PC-9 (cell line): ENCODE measurements around the gene IGF2. TPM values are rescaled to one million over a fixed set of nuclear protein-coding genes. Genes with fewer than 3 reads are reported as not detected.

Experiments used
- BruUV-seq: library from RNA; stranded (reverse); fragments of 400-500 nt; replicated peaks from 2 replicates; lab custom pipeline; 2021; lab: Mats Ljungman, UMichigan
- CTCF ChIA-PET: fragments of 300-600 bp; sonication (Branson Sonifier 250); formaldehyde crosslinking; loops from one replicate; lab custom pipeline; 2022; ENCODE audit warnings: antibody characterized with exemption; lab: Charles Lee
- POLR2A ChIA-PET: fragments of 300-600 bp; sonication (Branson Sonifier 250); formaldehyde crosslinking; loops from one replicate; lab custom pipeline; 2022; ENCODE audit warnings: antibody characterized with exemption; ENCODE audit not compliant: unreplicated experiment; lab: Charles Lee
- DNase-seq, 2 experiments: peaks; one replicate each; pipeline versions ENCODE4 v3.0.0 to v3.0.0-alpha.2; 2015 to 2022; ENCODE audit warnings: mixed read lengths in 1 of 2
- H2AFZ ChIP-seq: fragments of 200-600 bp; sonication (generic); 2 replicates; pipeline ENCODE4 v1.8.1; 2017; ENCODE audit warnings: antibody characterized with exemption
- H3F3A ChIP-seq: fragments of 200-600 bp; sonication (generic); 2 replicates; pipeline ENCODE4 v1.8.1; 2017; ENCODE audit warnings: antibody characterized with exemption, mild to moderate bottlenecking, low read depth; ENCODE audit not compliant: insufficient read depth
- H3K27ac ChIP-seq: fragments of 200-600 bp; sonication (generic); 2 replicates; pipeline ENCODE4 v1.6.1; 2016; ENCODE audit warnings: mixed run types
- H3K27me3 ChIP-seq: fragments of 200-600 bp; sonication (generic); 2 replicates; pipeline ENCODE4 v1.6.1; 2016; ENCODE audit warnings: low read depth, mixed run types; ENCODE audit not compliant: insufficient read depth
- H3K36me3 ChIP-seq: fragments of 200-600 bp; sonication (generic); 2 replicates; pipeline ENCODE4 v1.6.1; 2016; ENCODE audit warnings: low read depth, mixed run types
- H3K4me1 ChIP-seq: fragments of 200-600 bp; sonication (generic); replicated peaks from 2 replicates; pipeline ENCODE4 v1.6.1; 2016; ENCODE audit warnings: mixed run types; ENCODE audit not compliant: insufficient read depth
- H3K4me2 ChIP-seq: fragments of 200-600 bp; sonication (generic); 2 replicates; pipeline ENCODE4 v1.6.1; 2017; ENCODE audit warnings: mixed run types
- H3K4me3 ChIP-seq: fragments of 200-600 bp; sonication (generic); 2 replicates; pipeline ENCODE4 v1.6.1; 2016; ENCODE audit warnings: mixed run types
- H3K79me2 ChIP-seq: fragments of 200-600 bp; sonication (generic); 2 replicates; pipeline ENCODE4 v1.6.1; 2017; ENCODE audit warnings: low read depth, mixed run types
- H3K9me2 ChIP-seq: fragments of 200-600 bp; sonication (generic); 2 replicates; pipeline ENCODE4 v1.8.1; 2017; ENCODE audit warnings: mild to moderate bottlenecking; ENCODE audit not compliant: insufficient read depth
- H3K9me3 ChIP-seq: fragments of 200-600 bp; sonication (generic); 2 replicates; pipeline ENCODE4 v1.8.1; 2016; ENCODE audit warnings: low read depth; ENCODE audit not compliant: insufficient read depth
- H4K20me1 ChIP-seq: fragments of 200-600 bp; sonication (generic); 2 replicates; pipeline ENCODE4 v1.8.1; 2017; ENCODE audit not compliant: insufficient read depth
- EZH2 ChIP-seq: fragments of 200-600 bp; sonication (generic); IDR thresholded peaks from 2 replicates; pipeline ENCODE4 v1.8.0; 2017; ENCODE audit warnings: antibody characterized with exemption, low read depth
- intact Hi-C: fragments of 100-400 bp; cut with micrococcal nuclease; formaldehyde crosslinking; loops from one replicate; pipeline ENCODE4 v1.10.0; 2022; ENCODE audit not compliant: unreplicated experiment
- total RNA-seq: library from RNA; stranded (reverse); gene quantifications from 2 replicates; pipeline ENCODE4 v1.2.3, GENCODE V29; 2021
- TF ChIP-seq, protein P1 (sequence below): fragments of 200-600 bp; sonication (generic); conservative IDR thresholded peaks from 2 replicates; pipeline ENCODE4 v1.6.1; 2017; ENCODE audit warnings: mixed run types, antibody characterized with exemption, mild to moderate bottlenecking, moderate library complexity

Gene IGF2
- total RNA-seq, 1 experiment from 2014 or later: 0.24 TPM

- no TSS peak for BruUV-seq
- Histone ChIP-seq H3K9me2 (no peaks in the 10 kb centered on the region), H3F3A (peaks cover 16% of the 10 kb centered on the region), H3K79me2 (no peaks in the 10 kb centered on the region), H3K4me1 (peaks cover 13% of the 10 kb centered on the region), H4K20me1 (no peaks in the 10 kb centered on the region), H2AFZ (no peak overlapping the region), H3K4me2 (peak overlapping the region; percentile 40), H3K4me3 (no peak overlapping the region), H3K27ac (no peak overlapping the region), H3K27me3 (peaks cover 20% of the 10 kb centered on the region), H3K9me3 (no peaks in the 10 kb centered on the region), H3K36me3 (no peaks in the 10 kb centered on the region)
- CTCF ChIA-PET: no interaction called here
- DNase-seq: no peak
- intact Hi-C loops: no loop called here
- no peak for TF ChIP-seq EZH2
- TF ChIP-seq, protein P1, sequence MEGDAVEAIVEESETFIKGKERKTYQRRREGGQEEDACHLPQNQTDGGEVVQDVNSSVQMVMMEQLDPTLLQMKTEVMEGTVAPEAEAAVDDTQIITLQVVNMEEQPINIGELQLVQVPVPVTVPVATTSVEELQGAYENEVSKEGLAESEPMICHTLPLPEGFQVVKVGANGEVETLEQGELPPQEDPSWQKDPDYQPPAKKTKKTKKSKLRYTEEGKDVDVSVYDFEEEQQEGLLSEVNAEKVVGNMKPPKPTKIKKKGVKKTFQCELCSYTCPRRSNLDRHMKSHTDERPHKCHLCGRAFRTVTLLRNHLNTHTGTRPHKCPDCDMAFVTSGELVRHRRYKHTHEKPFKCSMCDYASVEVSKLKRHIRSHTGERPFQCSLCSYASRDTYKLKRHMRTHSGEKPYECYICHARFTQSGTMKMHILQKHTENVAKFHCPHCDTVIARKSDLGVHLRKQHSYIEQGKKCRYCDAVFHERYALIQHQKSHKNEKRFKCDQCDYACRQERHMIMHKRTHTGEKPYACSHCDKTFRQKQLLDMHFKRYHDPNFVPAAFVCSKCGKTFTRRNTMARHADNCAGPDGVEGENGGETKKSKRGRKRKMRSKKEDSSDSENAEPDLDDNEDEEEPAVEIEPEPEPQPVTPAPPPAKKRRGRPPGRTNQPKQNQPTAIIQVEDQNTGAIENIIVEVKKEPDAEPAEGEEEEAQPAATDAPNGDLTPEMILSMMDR: no peak
- POLR2A ChIA-PET: no interaction called here
Observed at GRCh38 chr11:2142300-2142759, 3.1 kb upstream of the IGF2 start.

DNA sequence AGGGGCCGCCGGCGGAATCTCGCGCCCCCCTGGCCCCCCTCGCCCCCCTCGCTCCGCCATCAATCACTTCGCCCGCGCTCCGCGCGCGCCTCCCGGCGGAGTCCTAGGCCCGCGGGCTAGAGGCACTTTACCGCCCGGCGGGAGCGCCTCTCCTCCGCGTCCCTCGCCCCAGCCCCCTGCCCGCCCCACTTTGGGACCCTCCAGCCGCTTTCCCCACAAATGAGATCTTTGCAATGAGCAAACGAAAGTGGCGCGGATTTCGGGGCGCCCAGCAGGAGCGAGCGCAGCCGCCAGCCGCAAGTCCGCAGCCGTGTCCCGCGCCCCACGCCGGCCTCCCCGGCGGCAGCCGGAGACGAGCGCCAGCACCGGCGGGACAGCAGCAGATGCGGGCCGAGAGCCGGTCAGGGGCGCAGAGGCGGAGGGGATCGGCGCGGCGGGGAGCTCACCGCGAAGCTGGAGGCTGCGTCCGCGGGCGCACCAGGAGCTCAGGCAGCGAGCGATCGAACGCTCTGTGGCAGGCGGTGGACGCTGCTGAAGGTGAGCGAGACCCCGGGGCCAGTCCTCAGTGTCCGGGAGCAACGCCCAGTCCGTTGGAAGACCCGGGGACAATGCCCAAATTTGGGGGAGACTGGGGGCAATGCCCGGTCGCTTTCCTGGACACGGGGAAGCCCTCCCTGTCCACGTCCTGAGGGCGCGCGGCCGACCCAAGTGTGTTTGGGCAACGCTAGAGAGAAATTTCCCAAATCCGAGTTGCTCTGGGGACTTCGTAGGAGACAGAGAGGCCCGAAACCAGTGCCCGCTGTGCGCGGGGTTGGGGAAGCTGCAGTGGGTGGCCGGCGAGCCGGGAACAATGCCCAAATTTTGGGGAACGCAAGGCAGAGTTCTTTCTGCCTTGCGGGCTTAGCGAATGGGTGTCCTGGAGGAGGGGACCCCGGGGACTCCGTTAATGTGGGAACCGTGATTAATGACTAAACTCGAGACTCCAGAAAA is 1.5 kb upstream of the IGF2 start:
- no TSS peak for BruUV-seq
- DNase-seq: no peak
- Histone ChIP-seq H3F3A (peaks cover 16% of the 10 kb centered on the region), H2AFZ (no peak overlapping the region), H3K4me1 (peaks cover 13% of the 10 kb centered on the region), H3K27me3 (peaks cover 15% of the 10 kb centered on the region), H4K20me1 (no peaks in the 10 kb centered on the region), H3K4me3 (no peak overlapping the region), H3K27ac (no peak overlapping the region), H3K79me2 (no peaks in the 10 kb centered on the region), H3K9me2 (no peaks in the 10 kb centered on the region), H3K4me2 (no peak overlapping the region), H3K36me3 (no peaks in the 10 kb centered on the region), H3K9me3 (no peaks in the 10 kb centered on the region)
- intact Hi-C loops: no loop called here
- TF ChIP-seq, protein P1: no peak
- TF ChIP-seq EZH2: no peak
- POLR2A ChIA-PET: no interaction called here
- CTCF ChIA-PET: interaction anchor here (0.6 kb wide), 1 partner anchor 11 kb away, joined by 7 read pairs; no protein-coding TSS in a partner anchor

GRCh38 chr11:2139621-2140337 is 590 bp upstream of the IGF2 start:
- intact Hi-C loops: no loop called here
- ChIA-PET CTCF (no interaction called here), POLR2A (no interaction called here)
- H3K4me1 ChIP-seq: peaks cover 13% of the 10 kb centered on the region
- H3K36me3 ChIP-seq: no peaks in the 10 kb centered on the region
- peaks cover 8% of the 10 kb centered on the region for H3K27me3 ChIP-seq
- no peaks in the 10 kb centered on the region for H3K9me2 ChIP-seq
- H3F3A ChIP-seq: peaks cover 16% of the 10 kb centered on the region
- TF ChIP-seq EZH2: no peak
- TF ChIP-seq, protein P1: no peak
- no peaks in the 10 kb centered on the region for H3K79me2 ChIP-seq
- DNase-seq: no peak
- no peaks in the 10 kb centered on the region for H4K20me1 ChIP-seq
- no peak overlapping the region for H3K4me2 ChIP-seq
- no peak overlapping the region for H3K4me3 ChIP-seq
- H2AFZ ChIP-seq: no peak overlapping the region
- H3K9me3 ChIP-seq: no peaks in the 10 kb centered on the region
- H3K27ac ChIP-seq: no peak overlapping the region
- no TSS peak for BruUV-seq
